Esophagus squamous epithelium (tissue), 5 donors: ENCODE results near the gene TMED8. TPM values are rescaled to one million over a fixed set of nuclear protein-coding genes. Genes with fewer than 3 reads are reported as not detected.

ENCODE experiments used
- DNase-seq: peaks from one replicate; lab custom pipeline; 2025; lab: John Stamatoyannopoulos, UW
- H3K27ac ChIP-seq, 4 donors: fragments of 200-600 bp; sonication (generic); one replicate each; pipeline ENCODE4 v1.5.1; 2016 to 2019; ENCODE audit warnings: mild to moderate bottlenecking in 1 of 4
- H3K27me3 ChIP-seq, 4 donors: fragments of 200-600 bp; sonication (generic); 1 replicate in 3 of 4; 2 replicates in 1 of 4; pipeline versions ENCODE4 v1.5.1 to v1.6.0; 2017 to 2021; ENCODE audit warnings: antibody characterized with exemption in 1 of 4
- H3K36me3 ChIP-seq, 3 donors: fragments of 200-600 bp; sonication (generic); one replicate each; pipeline ENCODE4 v1.5.1; 2016 to 2019
- H3K4me1 ChIP-seq, 3 donors: fragments of 200-600 bp; sonication (generic); one replicate each; pipeline ENCODE4 v1.5.1; 2017 to 2019
- H3K4me3 ChIP-seq, 4 donors: fragments of 200-600 bp; sonication (generic); 1 replicate in 3 of 4; 2 replicates in 1 of 4; pipeline ENCODE4 v1.5.1; 2016 to 2019; ENCODE audit warnings: mild to moderate bottlenecking in 2 of 4, moderate library complexity in 1 of 4
- H3K9me3 ChIP-seq, 3 donors: fragments of 200-600 bp; sonication (generic); one replicate each; pipeline ENCODE4 v1.5.1; 2016 to 2019
- CTCF ChIP-seq, 6 experiments: fragments of 450-650 bp in 4 of 6; fragments of 200-600 bp in 2 of 6; sonication (generic) in 2 of 6; IDR thresholded peaks; one replicate each; pipeline ENCODE4 v1.5.1; 2016 to 2019; ENCODE audit warnings: antibody characterized with exemption in 6 of 6, mild to moderate bottlenecking in 4 of 6, moderate library complexity in 4 of 6
- POLR2A ChIP-seq, 4 donors: fragments of 450-650 bp; IDR thresholded peaks; one replicate each; pipeline ENCODE4 v1.6.1; 2017; ENCODE audit warnings: antibody characterized with exemption in 4 of 4, mild to moderate bottlenecking in 4 of 4, moderate library complexity in 3 of 4
- WGBS, 2 donors: methylation state at CpG; one replicate each; pipeline ENCODE4 v1.1.5; 2018; 5-methylcytosine and 5-hydroxymethylcytosine counted together
- intact Hi-C: fragments of 100-400 bp; cut with DNase I; formaldehyde crosslinking; loops from one replicate; pipeline ENCODE4 v1.15.0; 2022
- total RNA-seq, 4 donors: library from RNA; depleted of rRNA; stranded (reverse); fragments of >200 nt; gene quantifications; one replicate each; pipeline ENCODE4 v1.1.0, GENCODE V29; 2016
- donor health status: DM: yes; HTN: yes; CAD: no.

TMED8 gene
- total RNA-seq, 4 donors from 2014 or later: 4.4 to 9.3 (median 8.0) TPM

- Histone ChIP-seq H3K27me3 (no peaks in the 10 kb centered on the region), H3K4me1 (peaks cover 0 to 15% (median 0%) of the 10 kb centered on the region in 3 donors), H3K4me3 (no peak overlapping the region), H3K27ac (no peak overlapping the region), H3K9me3 (no peaks in the 10 kb centered on the region), H3K36me3 (peaks cover 6 to 53% (median 6%) of the 10 kb centered on the region in 3 donors)
- DNase-seq: no peak
- WGBS, 2 donors: 66 to 71% methylated on average over 2 of the region's 2 CpGs
- TF ChIP-seq POLR2A (IDR thresholded peaks at IDR 0.05) (no peak), CTCF (IDR thresholded peaks at IDR 0.05) (no peak)
- intact Hi-C loops: no loop called here
Measured at GRCh38 chr14:77343662-77344061, 33.2 kb downstream of the TMED8 start.

GRCh38 chr14:77342726-77343397 lies 34.0 kb downstream of the TMED8 start:
- Histone ChIP-seq H3K27ac (no peak overlapping the region), H3K4me3 (no peak overlapping the region), H3K36me3 (peaks cover 6 to 51% (median 6%) of the 10 kb centered on the region in 3 donors), H3K27me3 (no peaks in the 10 kb centered on the region), H3K9me3 (no peaks in the 10 kb centered on the region), H3K4me1 (peaks cover 0 to 15% (median 0%) of the 10 kb centered on the region in 3 donors)
- DNase-seq: no peak
- intact Hi-C loops: no loop called here
- TF ChIP-seq CTCF (IDR thresholded peaks at IDR 0.05) (no peak), POLR2A (IDR thresholded peaks at IDR 0.05) (no peak)
- 90 to 91% methylated on average over 10 of the region's 10 CpGs for WGBS, 2 donors

GRCh38 chr14:77340389-77340788 lies 36.5 kb downstream of the TMED8 start:
- H3K9me3 ChIP-seq: no peaks in the 10 kb centered on the region
- intact Hi-C loops: no loop called here

GRCh38 chr14:77339407-77339806 lies 37.5 kb downstream of the TMED8 start:
- no peaks in the 10 kb centered on the region for H3K27me3 ChIP-seq
- WGBS, 2 donors: 94 to 96% methylated on average over 1 of the region's 1 CpG
- DNase-seq: no peak
- intact Hi-C loops: no loop called here
- peaks cover 6 to 51% (median 6%) of the 10 kb centered on the region in 3 donors for H3K36me3 ChIP-seq
- H3K9me3 ChIP-seq: no peaks in the 10 kb centered on the region
- TF ChIP-seq CTCF (IDR thresholded peaks at IDR 0.05) (no peak), POLR2A (IDR thresholded peaks at IDR 0.05) (no peak)
- H3K4me1 ChIP-seq: peaks cover 0 to 9% (median 0%) of the 10 kb centered on the region in 3 donors
- H3K27ac ChIP-seq: no peak overlapping the region
- H3K4me3 ChIP-seq: no peak overlapping the region

More at GRCh38 chr14:77340389-77340788, 36.5 kb downstream of the TMED8 start:
- no peak overlapping the region for H3K4me3 ChIP-seq
- peaks cover 0 to 15% (median 0%) of the 10 kb centered on the region in 3 donors for H3K4me1 ChIP-seq
- H3K36me3 ChIP-seq: peaks cover 6 to 51% (median 6%) of the 10 kb centered on the region in 3 donors
- no peaks in the 10 kb centered on the region for H3K27me3 ChIP-seq
- WGBS, 2 donors: 81 to 95% methylated on average over 4 of the region's 4 CpGs
- no peak for TF ChIP-seq POLR2A (IDR thresholded peaks at IDR 0.05)
- no peak for TF ChIP-seq CTCF (IDR thresholded peaks at IDR 0.05)
- DNase-seq: no peak
- H3K27ac ChIP-seq: no peak overlapping the region

GRCh38 chr14:77338302-77338701 lies 38.6 kb downstream of the TMED8 start:
- intact Hi-C loops: no loop called here
- no peaks in the 10 kb centered on the region for H3K27me3 ChIP-seq
- no peak for DNase-seq
- TF ChIP-seq CTCF (IDR thresholded peaks at IDR 0.05) (no peak), POLR2A (IDR thresholded peaks at IDR 0.05) (no peak)
- H3K9me3 ChIP-seq: no peaks in the 10 kb centered on the region
- no peak overlapping the region for H3K4me3 ChIP-seq
- no peak overlapping the region for H3K27ac ChIP-seq
- no peaks in the 10 kb centered on the region for H3K4me1 ChIP-seq
- H3K36me3 ChIP-seq: peaks cover 6 to 46% (median 6%) of the 10 kb centered on the region in 3 donors
- 81 to 84% methylated on average over 2 of the region's 2 CpGs for WGBS, 2 donors
